AG10803 (cell line): ENCODE measurements around the gene NTPCR.

Source experiments
- DNase-seq: peaks from one replicate; pipeline ENCODE4 v3.0.0; 2010; ENCODE audit warnings: low read depth
- H3K4me3 ChIP-seq: 2 replicates; pipeline ENCODE4 v1.5.1; 2011; ENCODE audit warnings: mild to moderate bottlenecking, low read length, control low read depth
- CTCF ChIP-seq: conservative IDR thresholded peaks from 2 replicates; pipeline ENCODE4 v1.5.1; 2011; ENCODE audit warnings: mild to moderate bottlenecking, low read length, control low read depth, inconsistent platforms

The NTPCR gene

GRCh38 chr1:233025157-233025556, 74.7 kb downstream of the NTPCR start:
- TF ChIP-seq CTCF = peak; percentile 60
- peak; percentile 44 for DNase-seq
- H3K4me3 ChIP-seq = no peak overlapping the region

- DNase-seq = no peak
- no peak for TF ChIP-seq CTCF
- no peak overlapping the region for H3K4me3 ChIP-seq
Observed at GRCh38 chr1:233025567-233025966, 75.2 kb downstream of the NTPCR start.

- no peak for TF ChIP-seq CTCF
- DNase-seq = no peak
Observed at GRCh38 chr1:233027046-233027445, 76.6 kb downstream of the NTPCR start.

GRCh38 chr1:233031521-233031920, 81.1 kb downstream of the NTPCR start:
- no peak for TF ChIP-seq CTCF
- H3K4me3 ChIP-seq = no peak overlapping the region
- DNase-seq = no peak

More at GRCh38 chr1:233027046-233027445, 76.6 kb downstream of the NTPCR start:
- H3K4me3 ChIP-seq = no peak overlapping the region

GRCh38 chr1:233032916-233033315, 82.5 kb downstream of the NTPCR start:
- H3K4me3 ChIP-seq = no peak overlapping the region
- no peak for TF ChIP-seq CTCF
- DNase-seq = no peak

GRCh38 chr1:233033361-233033760, 83.0 kb downstream of the NTPCR start:
- no peak overlapping the region for H3K4me3 ChIP-seq
- peak; percentile 58 for DNase-seq
- no peak for TF ChIP-seq CTCF
